ENCODE results near the gene GUCD1.
"Not testable (repeated sequence)": the region's sequence is repeated elsewhere in the genome, so short reads cannot be mapped to it uniquely, and the experiment has no call there.

Gene GUCD1

DNA sequence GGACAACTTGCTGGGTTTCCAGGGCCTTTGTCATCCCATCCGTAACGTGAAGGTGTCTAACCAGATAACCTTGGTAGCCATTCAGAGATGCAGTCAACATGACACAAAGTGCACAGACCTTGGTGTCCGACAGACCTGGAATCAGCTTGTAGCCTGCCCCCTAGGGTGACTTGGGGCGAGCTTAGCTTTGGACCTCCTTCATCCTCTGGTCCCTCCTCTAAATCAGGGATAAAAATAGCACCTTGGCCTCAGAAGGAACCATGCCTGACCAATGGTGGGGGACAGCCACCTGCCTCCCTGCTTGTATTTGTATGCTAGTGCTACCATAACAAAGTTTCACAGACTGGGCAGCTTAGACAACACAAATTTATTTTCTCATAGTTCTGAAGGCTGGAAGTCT is 4.5 kb upstream of the GUCD1 start:
- H3K9me2 ChIP-seq (replicated peaks; ENCODE audit: insufficient read depth, low read length) = no peaks in the 10 kb centered on the region
- H3K27me3 ChIP-seq (ENCODE audit: low read length) = no peaks in the 10 kb centered on the region
- peaks cover 11% of the 10 kb centered on the region; the same call in 1 of the 2 replicates for H4K20me1 ChIP-seq (ENCODE audit: low read depth, low read length)
- no peak overlapping the region for H3K9ac ChIP-seq (ENCODE audit: low read length)
- H3K36me3 ChIP-seq (ENCODE audit: low read length) = peaks cover 23% of the 10 kb centered on the region
- no peak overlapping the region for H2AFZ ChIP-seq (ENCODE audit: low read depth, low read length, severe bottlenecking)
- TF ChIP-seq, protein P1, sequence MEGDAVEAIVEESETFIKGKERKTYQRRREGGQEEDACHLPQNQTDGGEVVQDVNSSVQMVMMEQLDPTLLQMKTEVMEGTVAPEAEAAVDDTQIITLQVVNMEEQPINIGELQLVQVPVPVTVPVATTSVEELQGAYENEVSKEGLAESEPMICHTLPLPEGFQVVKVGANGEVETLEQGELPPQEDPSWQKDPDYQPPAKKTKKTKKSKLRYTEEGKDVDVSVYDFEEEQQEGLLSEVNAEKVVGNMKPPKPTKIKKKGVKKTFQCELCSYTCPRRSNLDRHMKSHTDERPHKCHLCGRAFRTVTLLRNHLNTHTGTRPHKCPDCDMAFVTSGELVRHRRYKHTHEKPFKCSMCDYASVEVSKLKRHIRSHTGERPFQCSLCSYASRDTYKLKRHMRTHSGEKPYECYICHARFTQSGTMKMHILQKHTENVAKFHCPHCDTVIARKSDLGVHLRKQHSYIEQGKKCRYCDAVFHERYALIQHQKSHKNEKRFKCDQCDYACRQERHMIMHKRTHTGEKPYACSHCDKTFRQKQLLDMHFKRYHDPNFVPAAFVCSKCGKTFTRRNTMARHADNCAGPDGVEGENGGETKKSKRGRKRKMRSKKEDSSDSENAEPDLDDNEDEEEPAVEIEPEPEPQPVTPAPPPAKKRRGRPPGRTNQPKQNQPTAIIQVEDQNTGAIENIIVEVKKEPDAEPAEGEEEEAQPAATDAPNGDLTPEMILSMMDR (IDR thresholded peaks at IDR 0.05; ENCODE audit: insufficient read depth, low read length, poor library complexity, severe bottlenecking) = no peak
- TF ChIP-seq EZH2phosphoT487 (conservative IDR thresholded peaks at IDR 0.05; ENCODE audit: low read length) = no peak
- no peak overlapping the region for H3K27ac ChIP-seq (ENCODE audit: low read depth, low read length)
- H3F3A ChIP-seq (ENCODE audit: insufficient read depth) = no peaks in the 10 kb centered on the region
- no peak overlapping the region for H3K4me3 ChIP-seq (ENCODE audit: insufficient read depth, low read length, poor library complexity, severe bottlenecking)
- H3K9me3 ChIP-seq (ENCODE audit: insufficient read depth, low read length) = no peaks in the 10 kb centered on the region
- no peak overlapping the region for H3K4me2 ChIP-seq (ENCODE audit: low read depth, low read length, poor library complexity, severe bottlenecking)
- peaks cover 88% of the 10 kb centered on the region for H3K79me2 ChIP-seq (ENCODE audit: insufficient read depth, low read length)

GRCh38 chr22:24555165-24556039 is 464 bp upstream of the GUCD1 start, which contains the start of gene SNRPD3:
Gene SNRPD3 (plus strand): TSS chr22:24555999. CDS start chr22:24557675, 1,676 bp downstream.
- peak within 1 kb of the TSS; percentile 96 for H2AFZ ChIP-seq (ENCODE audit: low read depth, low read length, severe bottlenecking)
- H3K4me2 ChIP-seq (ENCODE audit: low read depth, low read length, poor library complexity, severe bottlenecking) = peak within 1 kb of the TSS; percentile 100
- peaks cover 87% of the 10 kb centered on the region for H3K79me2 ChIP-seq (ENCODE audit: insufficient read depth, low read length)
- peak within 1 kb of the TSS; percentile 89 for H3K27ac ChIP-seq (ENCODE audit: low read depth, low read length)
- peaks cover 17% of the 10 kb centered on the region for H3K36me3 ChIP-seq (ENCODE audit: low read length)
- peak within 1 kb of the TSS; percentile 97 for H3K4me3 ChIP-seq (ENCODE audit: insufficient read depth, low read length, poor library complexity, severe bottlenecking)
- H3F3A ChIP-seq (ENCODE audit: insufficient read depth) = no peaks in the 10 kb centered on the region
- H4K20me1 ChIP-seq (ENCODE audit: low read depth, low read length) = peaks cover 5% of the 10 kb centered on the region; the same call in 1 of the 2 replicates
- peak within 1 kb of the TSS; percentile 99 for H3K9ac ChIP-seq (ENCODE audit: low read length)
- H3K9me3 ChIP-seq (ENCODE audit: insufficient read depth, low read length) = no peaks in the 10 kb centered on the region
- TF ChIP-seq, protein P1 (IDR thresholded peaks at IDR 0.05; ENCODE audit: insufficient read depth, low read length, poor library complexity, severe bottlenecking) = no peak
- no peak for TF ChIP-seq EZH2phosphoT487 (conservative IDR thresholded peaks at IDR 0.05; ENCODE audit: low read length)
- H3K27me3 ChIP-seq (ENCODE audit: low read length) = no peaks in the 10 kb centered on the region
- no peaks in the 10 kb centered on the region for H3K9me2 ChIP-seq (replicated peaks; ENCODE audit: insufficient read depth, low read length)

DNA sequence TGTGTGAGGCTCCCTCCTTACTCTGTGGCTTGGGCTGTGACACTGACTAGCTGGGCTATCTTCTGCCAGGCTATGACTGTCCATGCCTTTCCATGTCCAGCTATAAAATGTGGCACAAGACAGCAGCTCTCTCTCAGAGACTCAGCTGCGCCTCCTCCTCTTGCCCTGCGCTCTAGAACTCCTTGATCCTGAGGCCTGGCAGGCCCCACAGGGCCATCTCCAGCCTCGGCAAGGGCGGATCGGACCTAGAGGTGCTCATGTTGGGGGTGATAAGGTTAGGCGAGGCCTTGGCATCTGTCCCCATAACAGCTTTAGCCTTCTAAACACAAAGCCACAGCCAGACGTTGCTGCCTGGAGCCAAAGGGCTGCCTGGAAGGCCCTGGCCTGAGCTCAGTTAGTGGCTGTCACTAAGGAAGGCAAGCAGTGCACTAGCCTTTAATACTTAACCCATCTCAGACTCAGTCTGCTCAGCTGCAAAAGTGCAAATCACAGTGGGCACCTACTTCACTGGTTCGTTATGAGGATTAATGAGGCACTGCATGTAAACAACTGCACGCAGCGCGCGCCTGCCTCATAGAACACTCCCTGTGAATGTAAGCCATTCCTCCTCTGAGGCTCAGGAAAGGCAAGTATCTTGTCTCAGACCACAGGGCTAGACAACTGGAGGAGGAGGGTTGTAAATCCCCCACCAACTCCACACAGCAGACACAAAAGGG is 1.2 kb downstream of the GUCD1 start:
- Histone ChIP-seq H3K4me2 (ENCODE audit: low read depth, low read length, poor library complexity, severe bottlenecking) (peak overlapping the region; percentile 68), H3K36me3 (ENCODE audit: low read length) (peaks cover 13% of the 10 kb centered on the region), H3K27me3 (ENCODE audit: low read length) (no peaks in the 10 kb centered on the region), H3K27ac (ENCODE audit: low read depth, low read length) (no peak overlapping the region; the same call in 1 of the 2 replicates), H3K9me3 (ENCODE audit: insufficient read depth, low read length) (no peaks in the 10 kb centered on the region), H3K9me2 (replicated peaks; ENCODE audit: insufficient read depth, low read length) (no peaks in the 10 kb centered on the region), H4K20me1 (ENCODE audit: low read depth, low read length) (peaks cover 5% of the 10 kb centered on the region; the same call in 1 of the 2 replicates), H3K4me3 (ENCODE audit: insufficient read depth, low read length, poor library complexity, severe bottlenecking) (peak overlapping the region; percentile 71), H3F3A (ENCODE audit: insufficient read depth) (no peaks in the 10 kb centered on the region), H3K9ac (ENCODE audit: low read length) (peak overlapping the region; percentile 99), H3K79me2 (ENCODE audit: insufficient read depth, low read length) (peaks cover 85% of the 10 kb centered on the region), H2AFZ (ENCODE audit: low read depth, low read length, severe bottlenecking) (no peak overlapping the region)
- TF ChIP-seq, protein P1 (IDR thresholded peaks at IDR 0.05; ENCODE audit: insufficient read depth, low read length, poor library complexity, severe bottlenecking) = no peak
- no peak for TF ChIP-seq EZH2phosphoT487 (conservative IDR thresholded peaks at IDR 0.05; ENCODE audit: low read length)

DNA sequence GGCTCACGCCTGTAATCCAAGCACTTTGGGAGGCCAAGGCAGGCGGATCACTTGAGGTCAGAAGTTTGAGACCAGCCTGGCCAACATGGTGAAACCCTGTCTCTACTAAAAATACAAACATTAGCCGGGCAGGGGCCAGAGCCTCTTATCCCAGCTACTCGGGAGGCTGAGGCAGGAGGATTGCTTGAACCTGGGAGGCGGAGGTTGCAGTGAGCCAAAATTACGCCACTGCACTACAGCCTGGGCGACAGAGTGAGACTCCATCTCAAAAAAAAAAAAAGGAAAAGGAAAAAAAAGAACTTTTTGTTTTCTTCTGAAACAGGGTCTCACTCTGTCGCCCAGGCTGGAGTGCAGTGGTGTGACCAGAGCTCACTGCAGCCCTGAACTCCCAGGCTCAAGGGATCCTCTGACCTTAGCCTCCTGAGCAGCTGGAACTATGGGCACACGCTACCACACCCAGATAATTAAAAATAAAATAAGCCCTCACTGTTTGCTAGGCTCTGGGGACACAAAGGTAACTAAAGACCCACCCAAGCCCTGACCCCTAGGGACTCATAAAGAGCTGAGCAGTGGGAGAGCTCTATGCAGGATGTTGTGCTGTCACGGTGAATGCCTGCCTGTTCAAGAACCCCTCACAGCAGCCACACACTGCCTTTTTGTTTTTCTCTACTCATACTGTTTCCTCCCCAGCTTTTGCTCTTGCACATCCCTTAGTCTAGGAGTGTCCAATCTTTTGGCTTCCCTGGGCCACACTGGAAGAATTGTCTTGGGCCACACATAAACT is 2.2 kb downstream of the GUCD1 start:
- not testable (repeated sequence) for H3K9me3 ChIP-seq (ENCODE audit: insufficient read depth, low read length); H3F3A ChIP-seq (ENCODE audit: insufficient read depth); H3K4me3 ChIP-seq (ENCODE audit: insufficient read depth, low read length, poor library complexity, severe bottlenecking); H3K27me3 ChIP-seq (ENCODE audit: low read length); H3K27ac ChIP-seq (ENCODE audit: low read depth, low read length); H3K9me2 ChIP-seq (replicated peaks; ENCODE audit: insufficient read depth, low read length); H4K20me1 ChIP-seq (ENCODE audit: low read depth, low read length); H2AFZ ChIP-seq (ENCODE audit: low read depth, low read length, severe bottlenecking); H3K36me3 ChIP-seq (ENCODE audit: low read length)
- Histone ChIP-seq H3K9ac (ENCODE audit: low read length) (peak overlapping the region; percentile 99; the same call in 1 of the 2 replicates), H3K4me2 (ENCODE audit: low read depth, low read length, poor library complexity, severe bottlenecking) (peak overlapping the region; percentile 68), H3K79me2 (ENCODE audit: insufficient read depth, low read length) (peaks cover 74% of the 10 kb centered on the region)

Data from SU-DHL-6 (cell line).